Kidney tubule cell (primary cell): ENCODE results near the gene KLHL3.
"Not testable (repeated sequence)": the region's sequence is repeated elsewhere in the genome, so short reads cannot be mapped to it uniquely, and the experiment has no call there.

Source experiments
- DNase-seq: peaks from one replicate; pipeline ENCODE4 v3.0.0-alpha.2; 2018; ENCODE audit warnings: low spot score

The KLHL3 gene

GRCh38 chr5:137667341-137667740 is 68.5 kb downstream of the KLHL3 start:
- DNase-seq = peak; percentile 31

- DNase-seq = no peak
Measured at GRCh38 chr5:137666901-137667300, 69.0 kb downstream of the KLHL3 start.

- DNase-seq = peak; percentile 27
Measured at GRCh38 chr5:137666461-137666850, 69.4 kb downstream of the KLHL3 start.

GRCh38 chr5:137665678-137666460 is 70.0 kb downstream of the KLHL3 start:
- no peak for DNase-seq

- peak; percentile 82 for DNase-seq
Measured at GRCh38 chr5:137660349-137660817, 75.5 kb downstream of the KLHL3 start.

GRCh38 chr5:137659209-137659608 is 76.7 kb downstream of the KLHL3 start:
- DNase-seq = no peak

- DNase-seq = no peak
Measured at GRCh38 chr5:137658324-137658723, 77.6 kb downstream of the KLHL3 start.

GRCh38 chr5:137657073-137657472 is 78.8 kb downstream of the KLHL3 start:
- peak; percentile 27 for DNase-seq

- no peak for DNase-seq
Measured at GRCh38 chr5:137656558-137656957, 79.3 kb downstream of the KLHL3 start.

- DNase-seq = no peak
Measured at GRCh38 chr5:137651022-137651421, 84.9 kb downstream of the KLHL3 start.

- no peak for DNase-seq
Measured at GRCh38 chr5:137649228-137649935, 86.5 kb downstream of the KLHL3 start.

- DNase-seq = no peak
Measured at GRCh38 chr5:137648361-137648760, 87.5 kb downstream of the KLHL3 start.

- no peak for DNase-seq
Measured at GRCh38 chr5:137647401-137647800, 88.5 kb downstream of the KLHL3 start.

GRCh38 chr5:137646761-137647160 is 89.1 kb downstream of the KLHL3 start:
- DNase-seq = no peak

GRCh38 chr5:137643081-137643480 is 92.8 kb downstream of the KLHL3 start:
- DNase-seq = not testable (repeated sequence)

- no peak for DNase-seq
Measured at GRCh38 chr5:137642091-137642490, 93.8 kb downstream of the KLHL3 start.

- peak; percentile 29 for DNase-seq
Measured at GRCh38 chr5:137641148-137641547, 94.7 kb downstream of the KLHL3 start.

- no peak for DNase-seq
Measured at GRCh38 chr5:137639645-137640044, 96.2 kb downstream of the KLHL3 start.

GRCh38 chr5:137638841-137639240 is 97.0 kb downstream of the KLHL3 start:
- no peak for DNase-seq

- DNase-seq = no peak
Measured at GRCh38 chr5:137636830-137637714, 98.8 kb downstream of the KLHL3 start.

GRCh38 chr5:137636099-137636498 is 99.8 kb downstream of the KLHL3 start:
- DNase-seq = peak; percentile 38

GRCh38 chr5:137635521-137635921 is 100.4 kb downstream of the KLHL3 start:
- no peak for DNase-seq
